ENCODE measurements around the gene WT1. TPM values are rescaled to one million over a fixed set of nuclear protein-coding genes. Genes with fewer than 3 reads are reported as not detected.

WT1 gene
- total RNA-seq, 1 donor from 2014 or later, result 122 TPM

DNA sequence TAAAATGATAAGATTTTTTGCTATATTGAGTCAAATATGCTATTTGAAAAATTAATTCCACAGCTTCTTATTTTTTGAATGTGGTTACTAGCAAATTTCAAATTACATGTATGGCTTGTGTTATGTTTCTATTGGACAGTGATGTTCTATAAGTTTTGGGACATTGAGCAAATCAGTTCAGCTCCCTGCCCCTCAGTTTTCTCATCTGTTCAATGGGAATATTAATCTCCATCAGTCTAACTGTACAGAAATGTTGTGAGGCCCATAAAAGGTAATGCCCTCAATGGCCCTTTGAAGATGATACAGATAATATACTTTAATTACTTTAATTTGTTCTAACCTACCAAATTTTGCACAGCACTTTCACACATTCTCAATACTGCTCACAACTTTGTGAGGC lies 15.2 kb downstream of the WT1 start:
- no peak for DNase-seq (ENCODE audit: low spot score in 2 of 2, unreplicated experiment in 2 of 2)
- Mint-ChIP-seq H3K4me3 (no peak overlapping the region), H3K27ac (no peak overlapping the region), H3K4me1 (peaks cover 69% of the 10 kb centered on the region), H3K27me3 (ENCODE audit: low read depth) (peaks cover 22% of the 10 kb centered on the region), H3K9me3 (no peaks in the 10 kb centered on the region), H3K36me3 (peaks cover 27% of the 10 kb centered on the region)
- TF ChIP-seq, protein P1, sequence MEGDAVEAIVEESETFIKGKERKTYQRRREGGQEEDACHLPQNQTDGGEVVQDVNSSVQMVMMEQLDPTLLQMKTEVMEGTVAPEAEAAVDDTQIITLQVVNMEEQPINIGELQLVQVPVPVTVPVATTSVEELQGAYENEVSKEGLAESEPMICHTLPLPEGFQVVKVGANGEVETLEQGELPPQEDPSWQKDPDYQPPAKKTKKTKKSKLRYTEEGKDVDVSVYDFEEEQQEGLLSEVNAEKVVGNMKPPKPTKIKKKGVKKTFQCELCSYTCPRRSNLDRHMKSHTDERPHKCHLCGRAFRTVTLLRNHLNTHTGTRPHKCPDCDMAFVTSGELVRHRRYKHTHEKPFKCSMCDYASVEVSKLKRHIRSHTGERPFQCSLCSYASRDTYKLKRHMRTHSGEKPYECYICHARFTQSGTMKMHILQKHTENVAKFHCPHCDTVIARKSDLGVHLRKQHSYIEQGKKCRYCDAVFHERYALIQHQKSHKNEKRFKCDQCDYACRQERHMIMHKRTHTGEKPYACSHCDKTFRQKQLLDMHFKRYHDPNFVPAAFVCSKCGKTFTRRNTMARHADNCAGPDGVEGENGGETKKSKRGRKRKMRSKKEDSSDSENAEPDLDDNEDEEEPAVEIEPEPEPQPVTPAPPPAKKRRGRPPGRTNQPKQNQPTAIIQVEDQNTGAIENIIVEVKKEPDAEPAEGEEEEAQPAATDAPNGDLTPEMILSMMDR (IDR thresholded peaks at IDR 0.05; ENCODE audit: unreplicated experiment), result no peak

DNA sequence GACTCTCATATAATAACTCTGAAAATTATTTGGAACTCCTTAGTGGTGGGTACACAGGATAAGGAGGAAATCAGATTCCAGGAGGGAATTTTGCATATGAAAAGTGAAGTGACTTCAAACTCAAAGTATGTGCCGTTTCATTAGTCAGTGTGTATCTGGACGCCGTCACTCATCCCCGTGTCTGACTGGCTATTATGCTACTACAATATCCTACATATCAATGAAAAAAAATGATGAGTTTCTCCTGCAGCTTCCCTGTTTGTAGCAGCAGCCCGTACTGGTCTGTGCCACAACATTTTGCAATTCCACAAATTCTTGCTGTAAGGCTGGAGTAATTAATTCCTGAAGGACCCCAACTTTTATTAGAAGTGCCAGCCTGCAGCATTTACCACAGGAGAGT lies 16.5 kb downstream of the WT1 start:
- Mint-ChIP-seq H3K4me3 (no peak overlapping the region), H3K4me1 (peaks cover 64% of the 10 kb centered on the region), H3K27ac (peak overlapping the region; percentile 93), H3K36me3 (peaks cover 26% of the 10 kb centered on the region), H3K9me3 (no peaks in the 10 kb centered on the region), H3K27me3 (ENCODE audit: low read depth) (peaks cover 13% of the 10 kb centered on the region)
- TF ChIP-seq, protein P1 (IDR thresholded peaks at IDR 0.05; ENCODE audit: unreplicated experiment), result no peak
- DNase-seq (ENCODE audit: low spot score in 2 of 2, unreplicated experiment in 2 of 2), result no peak

- H3K27ac Mint-ChIP-seq, result peak overlapping the region; percentile 93
- TF ChIP-seq, protein P1 (IDR thresholded peaks at IDR 0.05; ENCODE audit: unreplicated experiment), result no peak
- H3K36me3 Mint-ChIP-seq, result peaks cover 35% of the 10 kb centered on the region
- H3K9me3 Mint-ChIP-seq, result no peaks in the 10 kb centered on the region
- H3K4me3 Mint-ChIP-seq, result no peak overlapping the region
- peaks cover 7% of the 10 kb centered on the region for H3K27me3 Mint-ChIP-seq (ENCODE audit: low read depth)
- peaks cover 57% of the 10 kb centered on the region for H3K4me1 Mint-ChIP-seq
- no peak for DNase-seq (ENCODE audit: low spot score in 2 of 2, unreplicated experiment in 2 of 2)
These were observed 17.5 kb downstream of the WT1 start for GRCh38 chr11:32417806-32418205.

- no peak overlapping the region for H3K4me3 Mint-ChIP-seq
- TF ChIP-seq, protein P1 (IDR thresholded peaks at IDR 0.05; ENCODE audit: unreplicated experiment), result no peak
- peaks cover 43% of the 10 kb centered on the region for H3K4me1 Mint-ChIP-seq
- no peak for DNase-seq (ENCODE audit: low spot score in 2 of 2, unreplicated experiment in 2 of 2)
- peak overlapping the region; percentile 66 for H3K27ac Mint-ChIP-seq
- H3K27me3 Mint-ChIP-seq (ENCODE audit: low read depth), result peaks cover 4% of the 10 kb centered on the region
- H3K36me3 Mint-ChIP-seq, result peaks cover 41% of the 10 kb centered on the region
- H3K9me3 Mint-ChIP-seq, result no peaks in the 10 kb centered on the region
These were observed 19.0 kb downstream of the WT1 start for GRCh38 chr11:32416301-32416700.

DNA sequence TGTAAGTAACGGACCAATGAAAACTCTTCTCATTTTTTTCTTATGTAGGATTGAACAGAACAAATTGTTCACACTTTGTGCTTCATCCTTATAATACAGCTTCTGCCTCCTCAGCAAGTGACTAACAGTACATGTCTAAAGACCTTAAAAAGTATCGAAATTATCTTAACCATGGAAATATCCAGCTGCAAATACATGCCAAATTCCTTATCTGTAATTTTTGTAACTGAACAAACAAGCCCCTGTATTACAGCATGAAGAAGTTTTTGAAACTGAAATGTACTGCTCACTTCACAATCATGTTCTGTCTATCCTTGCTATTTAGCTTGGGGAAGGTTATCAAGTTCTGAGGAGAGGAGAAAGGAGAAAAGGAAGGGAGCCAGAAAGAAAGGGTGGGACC lies 20.4 kb downstream of the WT1 start:
- TF ChIP-seq, protein P1 (IDR thresholded peaks at IDR 0.05; ENCODE audit: unreplicated experiment), result no peak
- Mint-ChIP-seq H3K4me1 (peaks cover 38% of the 10 kb centered on the region), H3K36me3 (peaks cover 49% of the 10 kb centered on the region), H3K27ac (peak overlapping the region; percentile 47), H3K9me3 (no peaks in the 10 kb centered on the region), H3K4me3 (no peak overlapping the region), H3K27me3 (ENCODE audit: low read depth) (peaks cover 8% of the 10 kb centered on the region)
- no peak for DNase-seq (ENCODE audit: low spot score in 2 of 2, unreplicated experiment in 2 of 2)

Data from mesothelial cell of epicardium (in vitro differentiated cells).